NK-92 (cell line): ENCODE measurements around the gene SULF2.

Experiments used
- DNase-seq: peaks from one replicate; lab custom pipeline; 2025; ENCODE audit not compliant: unreplicated experiment; lab: John Stamatoyannopoulos, UW

Gene SULF2

GRCh38 chr20:47612670-47613069 lies 172.6 kb downstream of the SULF2 start:
- no peak for DNase-seq

GRCh38 chr20:47611785-47612184 lies 173.5 kb downstream of the SULF2 start:
- DNase-seq = no peak

- no peak for DNase-seq
Observed at GRCh38 chr20:47610945-47611250, 174.4 kb downstream of the SULF2 start.

GRCh38 chr20:47610247-47610944 lies 174.9 kb downstream of the SULF2 start:
- no peak for DNase-seq

- no peak for DNase-seq
Observed at GRCh38 chr20:47609001-47609400, 176.3 kb downstream of the SULF2 start.
